ENCODE results near the gene ZCCHC10.
"Not testable (repeated sequence)": the region's sequence is repeated elsewhere in the genome, so short reads cannot be mapped to it uniquely, and the experiment has no call there.

DNA sequence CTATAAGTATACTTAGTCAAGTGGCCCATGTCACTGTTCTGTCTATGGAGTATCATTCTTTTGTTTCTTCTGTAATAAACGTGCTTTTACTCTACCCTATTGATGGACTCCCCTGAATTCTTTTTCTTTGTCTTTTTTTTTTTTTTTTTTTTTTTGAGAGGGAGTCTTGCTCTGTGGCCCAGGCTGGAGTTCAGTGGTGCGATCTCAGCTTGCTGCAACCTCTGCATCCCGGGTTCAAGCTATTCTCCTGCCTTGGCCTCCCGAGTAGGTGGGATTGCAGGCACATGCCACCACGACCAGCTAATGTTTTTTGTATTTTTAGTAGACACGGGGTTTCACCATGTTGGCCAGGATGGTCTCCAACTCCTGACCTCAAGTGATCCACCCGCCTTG lies 53.9 kb downstream of the ZCCHC10 start:
- TF ChIP-seq, protein P1, sequence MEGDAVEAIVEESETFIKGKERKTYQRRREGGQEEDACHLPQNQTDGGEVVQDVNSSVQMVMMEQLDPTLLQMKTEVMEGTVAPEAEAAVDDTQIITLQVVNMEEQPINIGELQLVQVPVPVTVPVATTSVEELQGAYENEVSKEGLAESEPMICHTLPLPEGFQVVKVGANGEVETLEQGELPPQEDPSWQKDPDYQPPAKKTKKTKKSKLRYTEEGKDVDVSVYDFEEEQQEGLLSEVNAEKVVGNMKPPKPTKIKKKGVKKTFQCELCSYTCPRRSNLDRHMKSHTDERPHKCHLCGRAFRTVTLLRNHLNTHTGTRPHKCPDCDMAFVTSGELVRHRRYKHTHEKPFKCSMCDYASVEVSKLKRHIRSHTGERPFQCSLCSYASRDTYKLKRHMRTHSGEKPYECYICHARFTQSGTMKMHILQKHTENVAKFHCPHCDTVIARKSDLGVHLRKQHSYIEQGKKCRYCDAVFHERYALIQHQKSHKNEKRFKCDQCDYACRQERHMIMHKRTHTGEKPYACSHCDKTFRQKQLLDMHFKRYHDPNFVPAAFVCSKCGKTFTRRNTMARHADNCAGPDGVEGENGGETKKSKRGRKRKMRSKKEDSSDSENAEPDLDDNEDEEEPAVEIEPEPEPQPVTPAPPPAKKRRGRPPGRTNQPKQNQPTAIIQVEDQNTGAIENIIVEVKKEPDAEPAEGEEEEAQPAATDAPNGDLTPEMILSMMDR (IDR thresholded peaks at IDR 0.05 in 4 of 5, conservative IDR thresholded peaks at IDR 0.05 in 1 of 5): not testable (repeated sequence)
- TF ChIP-seq POLR2A (IDR thresholded peaks at IDR 0.05): not testable (repeated sequence)

Measured in gastrocnemius medialis (tissue), 4 donors.